Lung (tissue), 12 donors: ENCODE results near the gene EPB41L3. TPM values are rescaled to one million over a fixed set of nuclear protein-coding genes. Genes with fewer than 3 reads are reported as not detected.

Source experiments
- ATAC-seq: fragments of 200-7000 bp; cut with Tn5 transposase; one replicate; pipeline ENCODE4 v1.9.1; 2020; ENCODE audit warnings: moderate number of reproducible peaks; ENCODE audit not compliant: insufficient read depth, low FRiP score
- DNase-seq, 3 donors: peaks; one replicate each; pipeline ENCODE4 v3.0.0-alpha.2; 2013 to 2017
- H3K27ac ChIP-seq, 2 donors: one replicate each; pipeline ENCODE4 v1.5.1; 2013; ENCODE audit warnings: mild to moderate bottlenecking in 2 of 2, moderate library complexity in 2 of 2, control low read depth in 1 of 2, inconsistent platforms in 1 of 2, low read depth in 1 of 2, low read length in 1 of 2
- H3K27me3 ChIP-seq, 3 donors: one replicate each; pipeline ENCODE4 v1.5.1; 2013; ENCODE audit warnings: low read length in 2 of 3; ENCODE audit not compliant: control insufficient read depth in 3 of 3, insufficient read depth in 3 of 3
- H3K36me3 ChIP-seq, 4 donors: one replicate each; pipeline ENCODE4 v1.5.1; 2013; ENCODE audit warnings: low read length in 4 of 4, mild to moderate bottlenecking in 1 of 4, moderate library complexity in 1 of 4; ENCODE audit not compliant: control insufficient read depth in 4 of 4, insufficient read depth in 4 of 4
- H3K4me1 ChIP-seq, 5 donors: one replicate each; pipeline ENCODE4 v1.5.1; 2013; ENCODE audit warnings: low read length in 5 of 5, mild to moderate bottlenecking in 2 of 5, moderate library complexity in 1 of 5; ENCODE audit not compliant: control insufficient read depth in 5 of 5, insufficient read depth in 5 of 5
- H3K4me3 ChIP-seq: one replicate; pipeline ENCODE4 v1.5.1; 2013; ENCODE audit warnings: mild to moderate bottlenecking, control low read depth, moderate library complexity
- H3K9ac ChIP-seq, 2 donors: one replicate each; pipeline ENCODE4 v1.5.1; 2013; ENCODE audit warnings: low read length in 2 of 2, control low read depth in 1 of 2; ENCODE audit not compliant: insufficient read depth in 1 of 2
- H3K9me3 ChIP-seq, 4 donors: one replicate each; pipeline ENCODE4 v1.5.1; 2013; ENCODE audit warnings: low read length in 3 of 4, mild to moderate bottlenecking in 1 of 4, moderate library complexity in 1 of 4; ENCODE audit not compliant: control insufficient read depth in 4 of 4, insufficient read depth in 3 of 4
- WGBS, 2 donors: extraction: QIAGEN DNeasy Blood & Tissue Kit; methylation state at CpG; one replicate each; pipeline ENCODE4 v1.1.7; 2013; 5-methylcytosine and 5-hydroxymethylcytosine counted together
- polyA plus RNA-seq, 2 donors: library from polyadenylated mRNA; stranded (reverse); fragments of 200-250 nt; gene quantifications; one replicate each; pipeline ENCODE4 v1.2.1, GENCODE V29; 2013
- total RNA-seq, 2 donors: library from RNA; depleted of rRNA in 1 of 2; stranded (reverse); fragments of >200 nt in 1 of 2; gene quantifications; one replicate each; pipeline ENCODE4 v1.2.1, GENCODE V29; 2014 to 2021
- TF ChIP-seq, protein P1 (sequence below): IDR thresholded peaks from 2 replicates; pipeline ENCODE4 v1.5.1; 2012; ENCODE audit warnings: mild to moderate bottlenecking; ENCODE audit errors: control extremely low read depth, extremely low read depth
- donor health status: control.
- donor health status: control.
- donor health status: Bipolar disorder and iron deficiency.
- donor health status: healthy.
- donor health status: DM: yes; HTN: yes; CAD: no.

Gene EPB41L3
- total and polyA plus RNA-seq, 4 donors = 19.0 to 64.0 (median 39.9) TPM

DNA sequence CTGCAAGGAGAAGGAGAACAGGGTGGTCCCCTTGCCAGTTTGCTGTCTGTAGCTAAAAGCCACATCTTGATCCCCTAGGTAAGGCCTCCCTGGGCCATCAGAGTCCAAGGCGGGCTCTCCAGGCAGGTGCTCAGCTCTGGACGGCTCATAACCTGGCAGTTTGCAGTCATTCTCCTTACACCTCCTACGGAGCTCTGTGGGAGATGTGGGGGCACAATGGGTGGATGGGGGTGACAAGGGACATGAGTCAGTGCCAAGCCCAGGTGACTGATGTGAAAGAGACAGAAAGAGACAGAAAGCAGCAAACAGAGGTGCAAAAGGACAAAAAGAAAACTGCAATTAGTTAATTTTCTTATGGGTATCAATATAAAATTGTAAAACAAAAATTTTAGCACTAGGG is 127.7 kb downstream of the EPB41L3 start:
- 89 to 90% methylated on average over 3 of the region's 3 CpGs for WGBS, 2 donors
- H3K9me3 ChIP-seq = no peaks in the 10 kb centered on the region
- H3K36me3 ChIP-seq = peaks cover 0 to 2% (median 0%) of the 10 kb centered on the region in 4 donors
- peaks cover 0 to 40% (median 13%) of the 10 kb centered on the region in 5 donors for H3K4me1 ChIP-seq
- ATAC-seq (no peak), DNase-seq (no peak)
- H3K4me3 ChIP-seq = no peak overlapping the region
- TF ChIP-seq, protein P1, sequence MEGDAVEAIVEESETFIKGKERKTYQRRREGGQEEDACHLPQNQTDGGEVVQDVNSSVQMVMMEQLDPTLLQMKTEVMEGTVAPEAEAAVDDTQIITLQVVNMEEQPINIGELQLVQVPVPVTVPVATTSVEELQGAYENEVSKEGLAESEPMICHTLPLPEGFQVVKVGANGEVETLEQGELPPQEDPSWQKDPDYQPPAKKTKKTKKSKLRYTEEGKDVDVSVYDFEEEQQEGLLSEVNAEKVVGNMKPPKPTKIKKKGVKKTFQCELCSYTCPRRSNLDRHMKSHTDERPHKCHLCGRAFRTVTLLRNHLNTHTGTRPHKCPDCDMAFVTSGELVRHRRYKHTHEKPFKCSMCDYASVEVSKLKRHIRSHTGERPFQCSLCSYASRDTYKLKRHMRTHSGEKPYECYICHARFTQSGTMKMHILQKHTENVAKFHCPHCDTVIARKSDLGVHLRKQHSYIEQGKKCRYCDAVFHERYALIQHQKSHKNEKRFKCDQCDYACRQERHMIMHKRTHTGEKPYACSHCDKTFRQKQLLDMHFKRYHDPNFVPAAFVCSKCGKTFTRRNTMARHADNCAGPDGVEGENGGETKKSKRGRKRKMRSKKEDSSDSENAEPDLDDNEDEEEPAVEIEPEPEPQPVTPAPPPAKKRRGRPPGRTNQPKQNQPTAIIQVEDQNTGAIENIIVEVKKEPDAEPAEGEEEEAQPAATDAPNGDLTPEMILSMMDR = no peak
- H3K27me3 ChIP-seq = no peaks in the 10 kb centered on the region
- H3K9ac ChIP-seq = no peak overlapping the region
- H3K27ac ChIP-seq = no peak overlapping the region

DNA sequence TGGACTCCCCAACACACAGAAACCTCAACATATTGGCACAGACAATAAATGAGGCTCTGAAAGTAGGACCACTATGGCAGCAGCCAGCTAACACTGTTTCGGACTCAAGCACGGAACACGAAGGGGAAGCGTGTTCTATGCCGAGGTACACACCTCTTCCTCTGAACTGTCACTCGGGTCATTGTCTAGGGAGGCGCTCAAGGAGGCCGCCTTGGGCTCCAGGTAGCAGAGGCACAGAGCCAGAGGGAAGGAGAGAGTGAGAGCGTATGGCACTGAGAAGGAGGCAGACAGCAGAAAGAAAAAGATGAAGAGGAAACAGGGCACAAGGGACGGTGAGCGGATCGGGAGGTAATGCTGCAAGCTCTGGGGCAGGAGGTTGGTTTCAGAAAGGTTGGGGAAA is 128.1 kb downstream of the EPB41L3 start:
- Histone ChIP-seq H3K27ac (no peak overlapping the region), H3K4me1 (peaks cover 0 to 36% (median 13%) of the 10 kb centered on the region in 5 donors), H3K36me3 (peaks cover 0 to 2% (median 0%) of the 10 kb centered on the region in 4 donors), H3K4me3 (no peak overlapping the region), H3K27me3 (no peaks in the 10 kb centered on the region), H3K9me3 (no peaks in the 10 kb centered on the region), H3K9ac (no peak overlapping the region)
- no peak for DNase-seq
- 94 to 96% methylated on average over 12 of the region's 12 CpGs for WGBS, 2 donors
- TF ChIP-seq, protein P1 = no peak
- no peak for ATAC-seq

DNA sequence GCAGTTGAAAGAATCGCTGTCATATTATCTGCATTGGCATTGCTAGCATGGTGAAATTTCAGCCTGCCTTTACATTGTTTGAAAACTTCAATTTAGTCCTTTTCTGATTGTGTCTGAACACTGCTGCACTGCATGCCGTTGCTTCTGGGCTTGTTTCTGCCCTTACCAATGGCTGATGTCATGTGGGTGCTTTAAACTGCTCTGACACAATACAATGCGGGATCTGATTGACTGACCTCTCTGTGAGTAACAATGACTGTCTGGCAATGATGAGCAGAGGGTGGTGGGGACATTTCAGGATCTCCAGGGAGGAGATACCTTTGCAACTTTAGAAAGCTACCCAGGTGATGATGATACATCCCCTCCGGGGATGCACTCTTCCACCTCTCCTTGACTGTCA is 128.8 kb downstream of the EPB41L3 start:
- peaks cover 0 to 35% (median 13%) of the 10 kb centered on the region in 5 donors for H3K4me1 ChIP-seq
- H3K36me3 ChIP-seq = peaks cover 0 to 2% (median 0%) of the 10 kb centered on the region in 4 donors
- ATAC-seq (no peak), DNase-seq (no peak)
- whole genome bisulfite sequencing, 2 donors = 95 to 98% methylated on average over 4 of the region's 4 CpGs
- H3K9ac ChIP-seq = no peak overlapping the region
- H3K27ac ChIP-seq = no peak overlapping the region
- H3K9me3 ChIP-seq = no peaks in the 10 kb centered on the region
- H3K27me3 ChIP-seq = no peaks in the 10 kb centered on the region
- H3K4me3 ChIP-seq = no peak overlapping the region
- TF ChIP-seq, protein P1 = no peak

DNA sequence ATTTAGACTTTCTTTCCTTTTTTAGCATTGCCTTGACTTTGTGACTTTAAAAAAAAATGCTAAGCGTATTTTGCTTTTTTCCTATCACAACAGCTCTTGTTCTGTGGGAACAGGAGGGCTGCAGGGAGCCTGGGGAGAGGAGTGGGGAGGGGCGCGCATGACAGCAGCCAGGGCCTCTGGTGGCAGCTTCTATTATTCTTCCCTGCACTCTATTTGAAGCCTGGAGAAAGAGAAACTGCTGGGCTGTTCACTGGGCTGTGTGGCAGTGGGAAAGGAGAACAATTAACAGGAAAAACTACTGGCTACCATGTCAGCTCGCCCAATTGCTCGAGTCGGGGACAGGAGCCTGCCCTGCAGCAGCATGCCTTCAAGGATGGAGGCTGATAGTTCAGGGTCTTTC is 129.3 kb downstream of the EPB41L3 start:
- peaks cover 0 to 30% (median 13%) of the 10 kb centered on the region in 5 donors for H3K4me1 ChIP-seq
- H3K4me3 ChIP-seq = no peak overlapping the region
- H3K9me3 ChIP-seq = no peaks in the 10 kb centered on the region
- ATAC-seq (no peak), DNase-seq (peak in 1 of 3 donors; percentile 15)
- H3K9ac ChIP-seq = no peak overlapping the region
- WGBS, 2 donors = 78 to 80% methylated on average over 6 of the region's 6 CpGs
- H3K27me3 ChIP-seq = no peaks in the 10 kb centered on the region
- TF ChIP-seq, protein P1 = no peak
- no peak overlapping the region for H3K27ac ChIP-seq
- peaks cover 0 to 2% (median 0%) of the 10 kb centered on the region in 4 donors for H3K36me3 ChIP-seq
